LoVo (cell line): ENCODE data around the gene B9D1.

ENCODE experiments used
- DNase-seq: peaks from one replicate; pipeline ENCODE4 v3.0.0-alpha.2; 2016; ENCODE audit warnings: low spot score

Gene B9D1

GRCh38 chr17:19338031-19338990, 24.2 kb downstream of the B9D1 start:
- peak; percentile 12 for DNase-seq

- DNase-seq, result no peak
Measured at GRCh38 chr17:19337712-19338023, 24.9 kb downstream of the B9D1 start.

GRCh38 chr17:19336938-19337711, 25.4 kb downstream of the B9D1 start:
- DNase-seq, result no peak

- DNase-seq, result no peak
Measured at GRCh38 chr17:19335951-19336631, 26.4 kb downstream of the B9D1 start.

- DNase-seq, result no peak
Measured at GRCh38 chr17:19334331-19334730, 28.2 kb downstream of the B9D1 start.

GRCh38 chr17:19333736-19334290, 28.7 kb downstream of the B9D1 start:
- DNase-seq, result no peak

GRCh38 chr17:19333132-19333440, 29.4 kb downstream of the B9D1 start:
- no peak for DNase-seq

GRCh38 chr17:19332371-19333131, 30.0 kb downstream of the B9D1 start:
- DNase-seq, result no peak

GRCh38 chr17:19331543-19332245, 30.8 kb downstream of the B9D1 start:
- DNase-seq, result no peak

GRCh38 chr17:19331134-19331533, 31.4 kb downstream of the B9D1 start:
- no peak for DNase-seq

- no peak for DNase-seq
Measured at GRCh38 chr17:19330271-19330670, 32.3 kb downstream of the B9D1 start.

- DNase-seq, result no peak
Measured at GRCh38 chr17:19329839-19330238, 32.7 kb downstream of the B9D1 start.

- no peak for DNase-seq
Measured at GRCh38 chr17:19329136-19329535, 33.4 kb downstream of the B9D1 start.

GRCh38 chr17:19328441-19329061, 34.0 kb downstream of the B9D1 start:
- DNase-seq, result no peak

- DNase-seq, result peak; percentile 54
Measured at GRCh38 chr17:19327031-19327783, 35.3 kb downstream of the B9D1 start.

- no peak for DNase-seq
Measured at GRCh38 chr17:19325542-19325941, 37.0 kb downstream of the B9D1 start.

- no peak for DNase-seq
Measured at GRCh38 chr17:19322861-19323260, 39.7 kb downstream of the B9D1 start.

- no peak for DNase-seq
Measured at GRCh38 chr17:19322129-19322505, 40.4 kb downstream of the B9D1 start.

GRCh38 chr17:19321481-19322128, 40.9 kb downstream of the B9D1 start:
- no peak for DNase-seq
